Liver (tissue), 9 donors: Measurements from ENCODE around the gene TTBK1. TPM values are rescaled to one million over a fixed set of nuclear protein-coding genes. Genes with fewer than 3 reads are reported as not detected.

Experiments
- DNase-seq: peaks from one replicate; pipeline ENCODE4 v3.0.0-alpha.2; 2017; ENCODE audit warnings: low spot score
- H3K27ac ChIP-seq, 2 donors: one replicate each; pipeline ENCODE4 v1.7.0; 2013; ENCODE audit warnings: inconsistent platforms in 2 of 2, low read length in 2 of 2, control low read depth in 1 of 2, low read depth in 1 of 2, mild to moderate bottlenecking in 1 of 2
- H3K27me3 ChIP-seq, 4 donors: one replicate each; pipeline versions ENCODE4 v1.6.1 to v1.7.0; 2013; ENCODE audit warnings: low read length in 3 of 4, inconsistent platforms in 1 of 4, mild to moderate bottlenecking in 1 of 4, moderate library complexity in 1 of 4; ENCODE audit not compliant: control insufficient read depth in 4 of 4, insufficient read depth in 4 of 4
- H3K36me3 ChIP-seq, 4 donors: one replicate each; pipeline versions ENCODE4 v1.6.1 to v1.7.0; 2013; ENCODE audit warnings: low read length in 3 of 4, mild to moderate bottlenecking in 3 of 4, low read depth in 1 of 4, moderate library complexity in 1 of 4; ENCODE audit not compliant: control insufficient read depth in 4 of 4, insufficient read depth in 3 of 4
- H3K4me1 ChIP-seq, 4 donors: one replicate each; pipeline versions ENCODE4 v1.6.1 to v1.7.0; 2013; ENCODE audit warnings: low read length in 3 of 4, mild to moderate bottlenecking in 3 of 4, moderate library complexity in 1 of 4; ENCODE audit not compliant: control insufficient read depth in 4 of 4, insufficient read depth in 4 of 4
- H3K4me3 ChIP-seq, 3 donors: one replicate each; pipeline versions ENCODE4 v1.6.1 to v1.7.0; 2013; ENCODE audit warnings: low read length in 3 of 3, control low read depth in 1 of 3, low read depth in 1 of 3, mild to moderate bottlenecking in 1 of 3
- H3K9ac ChIP-seq, 2 donors: one replicate each; pipeline ENCODE4 v1.7.0; 2013; ENCODE audit warnings: low read length in 2 of 2, mild to moderate bottlenecking in 2 of 2, moderate library complexity in 2 of 2, control low read depth in 1 of 2, low read depth in 1 of 2
- H3K9me3 ChIP-seq, 4 donors: one replicate each; pipeline versions ENCODE4 v1.6.1 to v1.7.0; 2013; ENCODE audit warnings: low read length in 3 of 4; ENCODE audit not compliant: control insufficient read depth in 4 of 4
- ATF3 ChIP-seq: IDR thresholded peaks from 2 replicates; pipeline ENCODE4 v1.6.1; 2016; ENCODE audit warnings: antibody characterized with exemption
- EGR1 ChIP-seq, 2 donors: IDR thresholded peaks; 2 replicates each; pipeline ENCODE4 v1.6.1; 2016 to 2018; ENCODE audit warnings: antibody characterized with exemption in 2 of 2, low read depth in 2 of 2
- FOXA1 ChIP-seq: IDR thresholded peaks from 2 replicates; pipeline ENCODE4 v1.6.1; 2016; ENCODE audit warnings: antibody characterized with exemption
- FOXA2 ChIP-seq: IDR thresholded peaks from 2 replicates; pipeline ENCODE4 v1.6.1; 2016; ENCODE audit warnings: antibody characterized with exemption
- HNF4A ChIP-seq, 2 donors: conservative IDR thresholded peaks; 2 replicates each; pipeline ENCODE4 v1.6.1; 2016; ENCODE audit warnings: antibody characterized with exemption in 2 of 2, mild to moderate bottlenecking in 2 of 2
- JUND ChIP-seq, 2 donors: IDR thresholded peaks; 2 replicates each; pipeline ENCODE4 v1.6.1; 2016; ENCODE audit warnings: antibody characterized with exemption in 2 of 2
- MAX ChIP-seq: IDR thresholded peaks from 2 replicates; pipeline ENCODE4 v1.6.1; 2016; ENCODE audit warnings: antibody characterized with exemption
- NR2F2 ChIP-seq: IDR thresholded peaks from 2 replicates; pipeline ENCODE4 v1.6.1; 2016; ENCODE audit warnings: antibody characterized with exemption
- RAD21 ChIP-seq, 2 donors: IDR thresholded peaks; 2 replicates each; pipeline ENCODE4 v1.6.1; 2016; ENCODE audit warnings: antibody characterized with exemption in 2 of 2, mild to moderate bottlenecking in 2 of 2
- RXRA ChIP-seq, 2 donors: IDR thresholded peaks; 2 replicates each; pipeline ENCODE4 v1.6.1; 2017 to 2018; ENCODE audit warnings: antibody characterized with exemption in 2 of 2, mild to moderate bottlenecking in 1 of 2
- SP1 ChIP-seq: IDR thresholded peaks from 2 replicates; pipeline ENCODE4 v1.6.1; 2018; ENCODE audit warnings: antibody characterized with exemption, mild to moderate bottlenecking
- TAF1 ChIP-seq: conservative IDR thresholded peaks from 2 replicates; pipeline ENCODE4 v1.6.1; 2016; ENCODE audit warnings: antibody characterized with exemption, mild to moderate bottlenecking
- YY1 ChIP-seq: IDR thresholded peaks from 2 replicates; pipeline ENCODE4 v1.6.1; 2016; ENCODE audit warnings: antibody characterized with exemption, mild to moderate bottlenecking
- ZBTB33 ChIP-seq: IDR thresholded peaks from 2 replicates; pipeline ENCODE4 v1.6.1; 2016; ENCODE audit warnings: antibody characterized with exemption
- WGBS: extraction: QIAGEN DNeasy Blood & Tissue Kit; methylation state at CpG from one replicate; pipeline ENCODE4 v1.1.7; 2013; 5-methylcytosine and 5-hydroxymethylcytosine counted together
- polyA plus RNA-seq, 2 donors: library from polyadenylated mRNA; stranded (reverse) in 1 of 2; unstranded in 1 of 2; fragments of 200-250 nt in 1 of 2; fragments of >200 nt in 1 of 2; fragmentation: Nextera tagmentation in 1 of 2; extraction: Ambion mirVana in 1 of 2; gene quantifications; one replicate each; pipeline versions ENCODE4 v1.2.1 to v1.2.3, GENCODE V29; 2013 to 2015
- total RNA-seq, 2 donors: library from RNA; depleted of rRNA; stranded (reverse); fragments of >200 nt; gene quantifications; one replicate each; pipeline ENCODE4 v1.2.3, GENCODE V29; 2014
- TF ChIP-seq, protein P1 (sequence below): fragments of 150-350 bp; IDR thresholded peaks from 2 replicates; pipeline ENCODE4 v1.5.1; 2017; ENCODE audit warnings: improper control_type of control experiment, low read depth, low read length; ENCODE audit not compliant: missing input control
- donor health status: healthy.
- donor health status: healthy.
- donor health status: healthy.
- donor health status: healthy.
- donor health status: healthy.

Gene TTBK1
- total and polyA plus RNA-seq, 4 donors = 0.14 to 1.2 (median 0.44) TPM

DNA sequence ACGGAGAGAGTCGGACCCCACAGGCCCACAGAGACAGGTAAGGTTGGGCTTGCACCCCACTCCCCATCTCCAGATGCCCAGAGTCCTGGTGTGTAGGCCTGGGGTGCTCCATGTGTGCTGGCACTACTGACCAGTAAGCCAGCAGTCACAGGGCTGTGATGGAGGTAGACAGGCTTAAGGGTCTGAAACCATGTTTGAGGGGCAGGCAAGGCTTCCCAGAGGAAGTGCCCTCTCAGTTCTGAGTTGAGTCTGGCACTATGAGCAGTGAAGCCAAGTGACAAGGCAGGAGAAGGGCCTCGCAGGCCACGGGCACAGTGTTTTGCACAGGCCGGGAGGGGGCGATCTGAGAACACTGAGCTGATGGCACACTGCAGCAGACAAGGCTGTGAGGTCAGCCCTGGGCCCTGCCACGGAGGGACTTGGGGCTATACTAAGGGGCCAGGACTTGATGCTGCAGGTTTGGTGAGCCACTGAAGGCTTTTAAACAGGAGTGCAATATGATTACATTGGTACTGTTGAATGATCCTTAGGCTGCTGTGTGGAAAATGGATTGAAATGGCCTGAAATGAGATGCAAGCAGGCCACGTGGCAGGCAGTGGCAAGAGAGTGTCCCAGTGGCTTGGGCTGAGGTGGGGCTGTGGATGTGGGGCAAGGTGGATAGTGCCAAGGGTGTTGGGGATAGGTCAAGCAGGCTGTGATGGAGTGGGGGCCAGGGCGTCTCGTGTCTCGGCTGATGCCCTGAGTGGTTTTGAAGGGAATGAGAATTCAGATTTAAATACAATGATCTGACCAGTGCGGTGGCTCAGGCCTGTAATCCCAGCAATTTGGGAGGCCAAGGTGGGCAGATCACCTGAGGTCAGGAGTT is 20.3 kb downstream of the TTBK1 start (continued):
- TF ChIP-seq, protein P1, sequence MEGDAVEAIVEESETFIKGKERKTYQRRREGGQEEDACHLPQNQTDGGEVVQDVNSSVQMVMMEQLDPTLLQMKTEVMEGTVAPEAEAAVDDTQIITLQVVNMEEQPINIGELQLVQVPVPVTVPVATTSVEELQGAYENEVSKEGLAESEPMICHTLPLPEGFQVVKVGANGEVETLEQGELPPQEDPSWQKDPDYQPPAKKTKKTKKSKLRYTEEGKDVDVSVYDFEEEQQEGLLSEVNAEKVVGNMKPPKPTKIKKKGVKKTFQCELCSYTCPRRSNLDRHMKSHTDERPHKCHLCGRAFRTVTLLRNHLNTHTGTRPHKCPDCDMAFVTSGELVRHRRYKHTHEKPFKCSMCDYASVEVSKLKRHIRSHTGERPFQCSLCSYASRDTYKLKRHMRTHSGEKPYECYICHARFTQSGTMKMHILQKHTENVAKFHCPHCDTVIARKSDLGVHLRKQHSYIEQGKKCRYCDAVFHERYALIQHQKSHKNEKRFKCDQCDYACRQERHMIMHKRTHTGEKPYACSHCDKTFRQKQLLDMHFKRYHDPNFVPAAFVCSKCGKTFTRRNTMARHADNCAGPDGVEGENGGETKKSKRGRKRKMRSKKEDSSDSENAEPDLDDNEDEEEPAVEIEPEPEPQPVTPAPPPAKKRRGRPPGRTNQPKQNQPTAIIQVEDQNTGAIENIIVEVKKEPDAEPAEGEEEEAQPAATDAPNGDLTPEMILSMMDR = peak; percentile 84
- TF ChIP-seq SP1 = no peak

DNA sequence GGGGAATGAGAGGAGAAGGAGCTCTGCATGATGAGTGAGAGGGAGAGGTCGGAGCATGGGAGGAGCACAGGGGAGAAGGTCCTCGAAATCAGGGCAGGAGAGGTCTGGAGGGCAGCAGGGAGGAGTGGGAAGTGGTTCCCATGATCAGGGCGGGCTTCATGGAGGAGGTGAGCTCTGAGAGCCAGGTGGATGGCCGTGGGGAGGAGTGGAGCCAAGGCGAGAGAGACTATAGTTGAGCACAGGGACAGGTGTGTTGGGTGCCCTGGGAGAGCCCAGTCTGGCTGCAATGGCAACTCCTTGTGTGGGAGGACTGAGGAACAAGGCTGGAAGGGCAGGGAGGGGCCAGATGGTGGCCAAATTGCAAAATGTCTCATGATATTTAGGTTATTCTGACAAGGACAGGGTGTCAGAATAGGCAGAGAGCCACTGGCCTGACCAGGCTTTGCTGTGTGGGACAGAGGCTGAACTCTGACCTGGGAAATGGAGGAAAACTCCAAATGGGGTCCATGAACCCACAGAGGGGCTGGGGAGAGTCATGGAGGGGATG is 21.4 kb downstream of the TTBK1 start:
- 91% methylated on average over 5 of the region's 5 CpGs for WGBS
- Histone ChIP-seq H3K9me3 (no peaks in the 10 kb centered on the region), H3K9ac (peak overlapping the region in 1 of 2 donors; percentile 1), H3K4me3 (no peak overlapping the region), H3K27ac (peak overlapping the region; percentile 81 to 82), H3K4me1 (peaks cover 6 to 56% (median 42%) of the 10 kb centered on the region in 4 donors), H3K27me3 (no peaks in the 10 kb centered on the region), H3K36me3 (no peaks in the 10 kb centered on the region)
- DNase-seq = no peak
- TF ChIP-seq EGR1 (IDR thresholded peaks at IDR 0.05; ENCODE audit: low read depth in 2 of 2) (no peak), MAX (no peak), TAF1 (no peak), RAD21 (IDR thresholded peaks at IDR 0.05) (no peak), RXRA (IDR thresholded peaks at IDR 0.05) (no peak), SP1 (no peak)
- TF ChIP-seq, protein P1 = no peak

DNA sequence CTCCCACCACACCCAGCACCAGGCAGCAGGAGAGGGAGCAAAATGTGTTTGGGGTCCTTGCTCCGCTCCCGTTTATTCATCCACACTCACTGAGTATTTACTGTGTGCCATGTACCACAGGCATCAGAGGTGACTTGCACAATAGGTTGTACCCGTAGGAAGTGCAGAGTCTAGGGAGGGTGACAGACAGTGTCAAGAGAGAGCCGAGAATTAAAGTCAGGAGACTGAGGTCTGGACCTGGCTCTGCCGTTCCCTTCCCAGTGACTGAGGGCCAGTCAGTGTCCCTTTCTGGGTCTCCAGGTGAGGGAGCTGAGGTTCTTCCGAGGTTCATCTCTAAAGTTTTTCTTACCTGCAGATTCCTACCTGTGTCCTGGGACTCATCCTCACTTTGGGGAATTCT is 22.3 kb downstream of the TTBK1 start:
- H3K4me1 ChIP-seq = peaks cover 8 to 60% (median 43%) of the 10 kb centered on the region in 4 donors
- no peak for DNase-seq
- peak overlapping the region in 1 of 2 donors; percentile 1 for H3K9ac ChIP-seq
- no peaks in the 10 kb centered on the region for H3K36me3 ChIP-seq
- 41% methylated on average over 6 of the region's 6 CpGs for WGBS
- H3K9me3 ChIP-seq = no peaks in the 10 kb centered on the region
- H3K27me3 ChIP-seq = no peaks in the 10 kb centered on the region
- H3K27ac ChIP-seq = peak overlapping the region; percentile 81 to 82
- H3K4me3 ChIP-seq = peak overlapping the region in 2 of 3 donors; percentile 16 to 17
- TF ChIP-seq ZBTB33 (no peak), EGR1 (IDR thresholded peaks at IDR 0.05; ENCODE audit: low read depth in 2 of 2) (no peak), FOXA1 (no peak), NR2F2 (no peak), RXRA (IDR thresholded peaks at IDR 0.05) (peak; percentile 63 to 87), SP1 (peak; percentile 75), TAF1 (no peak), FOXA2 (peak; percentile 11), YY1 (no peak), JUND (IDR thresholded peaks at IDR 0.05) (no peak), HNF4A (conservative IDR thresholded peaks at IDR 0.05) (peak; percentile 78 to 85), RAD21 (IDR thresholded peaks at IDR 0.05) (peak; percentile 39 to 62), ATF3 (no peak)
- TF ChIP-seq, protein P1 = peak; percentile 10
